Kidney (tissue), 14 donors: ENCODE data around the gene TEX48. TPM values are rescaled to one million over a fixed set of nuclear protein-coding genes. Genes with fewer than 3 reads are reported as not detected.

Experiments used
- DNase-seq, 5 donors: peaks; one replicate each; pipeline ENCODE4 v3.0.0-alpha.2; 2013 to 2020
- FAIRE-seq: peaks from 2 replicates; lab custom pipeline; 2012; peaks lifted over from hg19 to GRCh38; lab: Jason Lieb, UNC
- H3K27ac ChIP-seq, 2 donors: one replicate each; pipeline ENCODE4 v1.7.0; 2013; ENCODE audit warnings: low read depth in 2 of 2, low read length in 2 of 2, inconsistent platforms in 1 of 2
- H3K27me3 ChIP-seq: one replicate; pipeline ENCODE4 v1.7.1; 2013; ENCODE audit warnings: low read length, inconsistent platforms; ENCODE audit not compliant: control insufficient read depth, insufficient read depth
- H3K36me3 ChIP-seq, 3 donors: one replicate each; pipeline versions ENCODE4 v1.7.0 to v1.7.1; 2013; ENCODE audit warnings: low read length in 3 of 3, control low read depth in 1 of 3, inconsistent platforms in 1 of 3; ENCODE audit not compliant: insufficient read depth in 3 of 3, control insufficient read depth in 2 of 3
- H3K4me1 ChIP-seq, 3 donors: one replicate each; pipeline versions ENCODE4 v1.7.0 to v1.7.1; 2013; ENCODE audit warnings: low read length in 3 of 3, inconsistent platforms in 1 of 3, low read depth in 1 of 3; ENCODE audit not compliant: control insufficient read depth in 2 of 3, insufficient read depth in 2 of 3
- H3K4me3 ChIP-seq, 3 donors: one replicate each; pipeline versions ENCODE4 v1.7.0 to v1.8.1; 2013; ENCODE audit warnings: low read length in 3 of 3, control low read depth in 1 of 3, inconsistent platforms in 1 of 3
- H3K9ac ChIP-seq, 3 donors: one replicate each; pipeline versions ENCODE4 v1.7.0 to v1.7.1; 2013; ENCODE audit warnings: low read length in 3 of 3, control low read depth in 1 of 3, inconsistent platforms in 1 of 3
- H3K9me3 ChIP-seq, 3 donors: one replicate each; pipeline versions ENCODE4 v1.7.0 to v1.7.1; 2013; ENCODE audit warnings: low read length in 3 of 3, control low read depth in 1 of 3, inconsistent platforms in 1 of 3; ENCODE audit not compliant: control insufficient read depth in 2 of 3, insufficient read depth in 1 of 3
- intact Hi-C: fragments of 100-400 bp; cut with DNase I; formaldehyde crosslinking; loops from one replicate; pipeline ENCODE4 v1.11.1; 2022
- polyA plus RNA-seq: library from polyadenylated mRNA; stranded (reverse); fragments of 350-450 nt; fragmentation: Illumina TruSeq; extraction: RNeasy Lipid Tissue Mini Kit (QIAGEN cat#74804); gene quantifications from one replicate; pipeline ENCODE4 v1.2.3, GENCODE V29; 2014; ENCODE audit warnings: low read depth, low replicate concordance; ENCODE audit not compliant: insufficient read depth
- total RNA-seq: library from RNA; stranded (reverse); fragmentation: NEBNext Ultra II Directional; extraction: Animal tissue kit (Norgen Biotek cat#: 25700); gene quantifications from one replicate; pipeline ENCODE4 v1.2.1, GENCODE V29; 2021
- TF ChIP-seq, protein P1 (sequence below): IDR thresholded peaks from 3 replicates; pipeline ENCODE4 v1.5.1; 2012; ENCODE audit warnings: mild to moderate bottlenecking, moderate library complexity, borderline replicate concordance; ENCODE audit not compliant: insufficient read depth; ENCODE audit errors: extremely low read depth
- donor health status: control.
- donor health status: control.
- donor health status: control.
- donor health status: control.
- donor health status: control.
- donor health status: DM: yes; HTN: yes; CAD: no.
- donor health status: Normal renal cell carcinoma (clear cell type).

TEX48 gene
- total and polyA plus RNA-seq, 2 donors from 2014 or later: not detected

DNA sequence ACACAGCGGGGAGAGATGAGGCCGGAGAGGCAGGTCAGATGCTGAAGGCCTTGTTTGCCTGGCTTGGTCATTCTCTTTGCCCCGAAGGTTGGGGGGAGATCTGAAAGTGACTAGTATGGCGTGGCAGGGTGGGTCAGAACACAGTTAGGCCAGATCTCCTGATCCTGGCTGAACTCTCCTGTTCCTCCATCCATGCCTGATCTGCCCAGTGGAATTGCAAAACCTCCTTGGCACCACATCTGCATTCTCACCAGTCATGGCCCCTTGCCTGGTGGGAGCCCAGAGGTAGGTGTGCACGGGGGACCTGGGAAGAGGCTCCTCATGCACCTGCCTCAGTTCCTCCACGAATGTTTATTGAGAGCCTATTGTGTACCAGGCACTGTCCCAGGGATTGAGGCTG is 47.6 kb downstream of the TEX48 start:
- TF ChIP-seq, protein P1, sequence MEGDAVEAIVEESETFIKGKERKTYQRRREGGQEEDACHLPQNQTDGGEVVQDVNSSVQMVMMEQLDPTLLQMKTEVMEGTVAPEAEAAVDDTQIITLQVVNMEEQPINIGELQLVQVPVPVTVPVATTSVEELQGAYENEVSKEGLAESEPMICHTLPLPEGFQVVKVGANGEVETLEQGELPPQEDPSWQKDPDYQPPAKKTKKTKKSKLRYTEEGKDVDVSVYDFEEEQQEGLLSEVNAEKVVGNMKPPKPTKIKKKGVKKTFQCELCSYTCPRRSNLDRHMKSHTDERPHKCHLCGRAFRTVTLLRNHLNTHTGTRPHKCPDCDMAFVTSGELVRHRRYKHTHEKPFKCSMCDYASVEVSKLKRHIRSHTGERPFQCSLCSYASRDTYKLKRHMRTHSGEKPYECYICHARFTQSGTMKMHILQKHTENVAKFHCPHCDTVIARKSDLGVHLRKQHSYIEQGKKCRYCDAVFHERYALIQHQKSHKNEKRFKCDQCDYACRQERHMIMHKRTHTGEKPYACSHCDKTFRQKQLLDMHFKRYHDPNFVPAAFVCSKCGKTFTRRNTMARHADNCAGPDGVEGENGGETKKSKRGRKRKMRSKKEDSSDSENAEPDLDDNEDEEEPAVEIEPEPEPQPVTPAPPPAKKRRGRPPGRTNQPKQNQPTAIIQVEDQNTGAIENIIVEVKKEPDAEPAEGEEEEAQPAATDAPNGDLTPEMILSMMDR: no peak
- DNase-seq (peak in 1 of 5 donors; percentile 19), FAIRE-seq (no peak)
- no peak overlapping the region for H3K4me3 ChIP-seq
- H3K4me1 ChIP-seq: no peaks in the 10 kb centered on the region
- peaks cover 0 to 22% (median 15%) of the 10 kb centered on the region in 3 donors for H3K36me3 ChIP-seq
- no peak overlapping the region for H3K9ac ChIP-seq
- intact Hi-C loops: no loop called here
- H3K9me3 ChIP-seq: no peaks in the 10 kb centered on the region
- H3K27me3 ChIP-seq: no peaks in the 10 kb centered on the region
- no peak overlapping the region for H3K27ac ChIP-seq

DNA sequence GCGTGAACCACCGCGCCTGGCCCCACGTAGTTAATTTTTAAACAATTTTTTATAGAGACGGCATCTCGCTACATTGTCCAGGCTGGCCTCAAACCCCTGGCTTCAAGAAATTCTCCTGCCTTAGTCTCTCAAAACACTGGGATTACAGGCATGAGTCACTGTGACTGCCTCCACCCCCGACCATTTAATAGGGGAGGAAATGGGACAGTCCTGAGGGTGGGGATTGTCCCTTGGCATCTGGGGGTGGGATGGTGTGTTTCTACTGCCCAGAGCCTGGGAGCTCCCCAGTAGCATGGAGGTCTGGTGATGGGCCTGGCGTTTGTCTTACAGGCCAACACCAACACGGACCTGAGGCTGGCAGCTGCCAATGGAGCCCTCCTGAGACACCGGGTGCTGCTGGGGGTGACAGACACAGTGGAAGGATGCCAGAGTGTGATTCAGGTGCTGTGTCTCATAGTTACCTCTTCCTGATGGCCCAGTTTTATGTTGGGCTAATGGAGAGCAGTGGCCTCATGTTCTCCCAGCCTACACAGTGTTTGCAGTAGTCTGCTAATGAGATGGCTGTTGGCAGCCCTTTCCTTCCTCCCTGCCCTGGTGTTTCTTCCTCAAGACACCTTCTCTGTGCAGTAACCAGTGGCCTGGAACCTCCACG is 48.4 kb downstream of the TEX48 start:
- TF ChIP-seq, protein P1: no peak
- Histone ChIP-seq H3K4me1 (no peaks in the 10 kb centered on the region), H3K36me3 (peaks cover 0 to 30% (median 17%) of the 10 kb centered on the region in 3 donors), H3K9ac (no peak overlapping the region), H3K27ac (no peak overlapping the region), H3K9me3 (no peaks in the 10 kb centered on the region), H3K27me3 (no peaks in the 10 kb centered on the region), H3K4me3 (no peak overlapping the region)
- DNase-seq (no peak), FAIRE-seq (no peak)
- intact Hi-C loops: no loop called here

DNA sequence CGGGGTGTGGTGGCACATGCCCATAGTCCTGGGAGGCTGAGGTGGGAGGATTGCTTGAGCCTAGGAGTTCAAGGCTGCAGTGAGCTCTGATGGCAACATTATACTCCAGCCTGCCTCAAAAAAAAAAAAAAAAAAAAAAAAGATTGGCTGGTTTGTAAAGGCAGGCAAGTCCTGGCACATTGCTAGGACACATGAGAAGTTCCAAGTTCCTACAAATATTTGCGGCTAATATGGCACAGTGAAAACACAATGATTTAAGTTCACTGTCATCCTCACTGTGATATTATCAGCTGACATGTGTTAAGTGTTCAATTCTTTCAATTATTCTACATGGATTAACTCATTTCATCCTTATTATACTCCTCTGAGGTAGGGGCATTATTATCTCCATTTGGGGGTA is 50.8 kb downstream of the TEX48 start:
- DNase-seq (no peak), FAIRE-seq (no peak)
- no peaks in the 10 kb centered on the region for H3K9me3 ChIP-seq
- H3K27ac ChIP-seq: no peak overlapping the region
- TF ChIP-seq, protein P1: no peak
- H3K4me3 ChIP-seq: no peak overlapping the region
- no peak overlapping the region for H3K9ac ChIP-seq
- peaks cover 0 to 31% (median 20%) of the 10 kb centered on the region in 3 donors for H3K36me3 ChIP-seq
- H3K4me1 ChIP-seq: no peaks in the 10 kb centered on the region
- no peaks in the 10 kb centered on the region for H3K27me3 ChIP-seq
- intact Hi-C loops: no loop called here
